A549 treated with CpdA at 1 μM for 4 hours (cell line): Measurements from ENCODE around the gene CDK19. TPM values are rescaled to one million over a fixed set of nuclear protein-coding genes. Genes with fewer than 3 reads are reported as not detected.

ENCODE experiments used
- total RNA-seq: library from RNA; stranded (reverse); fragments of 200-300 nt; extraction: Qiagen RNA extraction; gene quantifications from 5 replicates; pipeline ENCODE4 v1.2.3, GENCODE V29; 2022; ENCODE audit warnings: low read depth

The CDK19 gene
- total RNA-seq, result 3.7 to 5.3 TPM (median 4.7 TPM) in 5 replicates

GRCh38 chr6:110815411-110816409 is at the start of gene CDK19:
TSS of gene CDK19 (minus strand) at chr6:110815469. CDS start at chr6:110815136, 333 bp downstream.

Other genes starting within 250 kb of the CDK19 start
- gene AMD1, start 59.3 kb upstream of the CDK19 start, total RNA-seq, result 127 to 153 TPM (median 137 TPM) in 5 replicates
- 79.2 to 89.4 TPM (median 84.3 TPM) in 5 replicates for gene GTF3C6, start 143.2 kb upstream of the CDK19 start, total RNA-seq
- 26.9 to 37.1 TPM (median 28.9 TPM) in 5 replicates for gene RPF2, start 166.6 kb upstream of the CDK19 start, total RNA-seq